Cardiac muscle cell (in vitro differentiated cells and primary cell): ENCODE measurements around the gene CDON. TPM values are rescaled to one million over a fixed set of nuclear protein-coding genes. Genes with fewer than 3 reads are reported as not detected.

Experiments used
- DNase-seq, 2 donors: peaks; one replicate each; pipeline versions ENCODE4 v3.0.0 to v3.0.0-alpha.2; 2010 to 2017; ENCODE audit warnings: low read depth in 1 of 2, low spot score in 1 of 2
- H3K27ac ChIP-seq: fragments of 200-600 bp; sonication (generic); 2 replicates; pipeline ENCODE4 v1.5.1; 2016
- H3K27me3 ChIP-seq: fragments of 200-600 bp; sonication (generic); 2 replicates; pipeline ENCODE4 v1.6.0; 2016; ENCODE audit warnings: control low read depth
- H3K36me3 ChIP-seq: fragments of 200-600 bp; sonication (generic); 2 replicates; pipeline ENCODE4 v1.5.1; 2016; ENCODE audit warnings: control low read depth
- H3K4me1 ChIP-seq: fragments of 200-600 bp; sonication (generic); 2 replicates; pipeline ENCODE4 v1.8.1; 2017; ENCODE audit warnings: low read depth, mild to moderate bottlenecking, mixed run types
- H3K4me3 ChIP-seq: fragments of 200-600 bp; sonication (generic); 2 replicates; pipeline ENCODE4 v1.5.1; 2016; ENCODE audit warnings: mild to moderate bottlenecking
- H3K9me3 ChIP-seq: fragments of 200-600 bp; sonication (generic); 2 replicates; pipeline ENCODE4 v1.5.1; 2017; ENCODE audit warnings: low read depth, mild to moderate bottlenecking, control low read depth
- polyA plus RNA-seq: library from polyadenylated mRNA; unstranded; fragments of >200 nt; fragmentation: Nextera tagmentation; extraction: Ambion mirVana; gene quantifications from 2 replicates; pipeline ENCODE4 v1.2.1, GENCODE V29; 2016
- total RNA-seq: library from RNA; depleted of rRNA; stranded (reverse); fragments of >200 nt; gene quantifications from 2 replicates; pipeline ENCODE4 v1.2.3, GENCODE V29; 2016
- TF ChIP-seq, protein P1 (sequence below): IDR thresholded peaks from 2 replicates; pipeline ENCODE4 v1.5.1; 2012; ENCODE audit warnings: low read depth, mild to moderate bottlenecking, low read length

Gene CDON
- total and polyA plus RNA-seq, 2 experiments from 2014 or later = 5.7 to 17.3 TPM

DNA sequence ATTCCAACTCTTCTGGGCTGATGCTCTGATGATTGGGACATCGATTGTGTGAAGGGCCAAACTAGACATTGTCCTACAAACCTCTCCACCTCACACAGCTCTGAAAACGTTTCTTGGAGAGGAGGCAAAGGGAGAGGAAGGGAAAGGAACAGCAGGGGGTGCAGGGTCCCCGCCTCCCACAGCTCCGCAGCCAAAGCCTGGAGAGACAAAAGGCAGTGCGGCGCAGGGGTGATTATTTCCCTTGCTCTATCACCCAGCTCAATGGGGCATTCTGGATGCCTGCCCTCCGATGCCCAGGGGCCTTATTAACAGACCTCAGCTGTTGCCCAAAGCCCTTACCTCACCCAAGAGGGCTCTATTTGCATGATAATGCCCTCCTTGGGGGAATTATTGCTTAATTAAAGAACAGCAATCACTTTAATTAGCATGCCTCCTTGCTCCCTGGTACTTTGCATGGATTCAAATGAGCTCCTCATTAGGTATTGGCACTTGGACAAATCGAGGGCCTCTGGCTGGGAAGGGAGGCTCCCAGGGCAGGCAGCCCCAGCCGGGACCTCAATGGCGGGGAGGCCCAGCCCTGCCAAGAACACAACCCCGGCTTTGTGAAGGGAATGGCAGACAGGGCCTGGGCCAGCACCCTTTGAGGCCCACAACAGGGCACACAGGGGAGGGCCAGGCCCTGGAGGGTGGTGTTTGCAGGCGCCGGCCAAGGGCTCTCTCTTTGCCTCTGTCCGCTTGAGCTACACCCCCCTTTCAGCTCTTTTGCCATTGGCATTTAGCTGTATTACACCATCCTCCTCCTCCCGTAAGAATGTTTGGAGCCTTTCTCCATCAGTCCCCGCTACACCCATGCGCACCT, 19.8 kb upstream of the CDON start:
- H3K4me1 ChIP-seq = peaks cover 25% of the 10 kb centered on the region

DNA sequence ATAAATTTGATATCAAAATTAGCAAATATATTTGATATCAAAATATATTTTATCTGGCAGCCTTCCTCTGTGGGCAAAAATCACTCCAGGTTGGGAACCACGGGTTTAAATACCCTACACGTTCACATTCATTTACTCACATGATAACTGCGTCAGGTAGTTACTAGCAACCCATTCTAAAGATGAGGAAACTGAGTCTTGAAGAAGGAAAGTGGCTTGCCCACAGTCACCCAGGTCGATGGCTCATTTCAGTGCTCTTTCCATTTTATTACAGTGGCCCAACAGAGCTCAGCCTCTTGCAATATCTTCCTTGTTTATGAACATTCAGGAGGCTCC, 19.2 kb upstream of the CDON start:
- H3K36me3 ChIP-seq = no peaks in the 10 kb centered on the region
- no peak overlapping the region for H3K4me3 ChIP-seq
- no peak for DNase-seq
- no peak overlapping the region for H3K27ac ChIP-seq
- TF ChIP-seq, protein P1, sequence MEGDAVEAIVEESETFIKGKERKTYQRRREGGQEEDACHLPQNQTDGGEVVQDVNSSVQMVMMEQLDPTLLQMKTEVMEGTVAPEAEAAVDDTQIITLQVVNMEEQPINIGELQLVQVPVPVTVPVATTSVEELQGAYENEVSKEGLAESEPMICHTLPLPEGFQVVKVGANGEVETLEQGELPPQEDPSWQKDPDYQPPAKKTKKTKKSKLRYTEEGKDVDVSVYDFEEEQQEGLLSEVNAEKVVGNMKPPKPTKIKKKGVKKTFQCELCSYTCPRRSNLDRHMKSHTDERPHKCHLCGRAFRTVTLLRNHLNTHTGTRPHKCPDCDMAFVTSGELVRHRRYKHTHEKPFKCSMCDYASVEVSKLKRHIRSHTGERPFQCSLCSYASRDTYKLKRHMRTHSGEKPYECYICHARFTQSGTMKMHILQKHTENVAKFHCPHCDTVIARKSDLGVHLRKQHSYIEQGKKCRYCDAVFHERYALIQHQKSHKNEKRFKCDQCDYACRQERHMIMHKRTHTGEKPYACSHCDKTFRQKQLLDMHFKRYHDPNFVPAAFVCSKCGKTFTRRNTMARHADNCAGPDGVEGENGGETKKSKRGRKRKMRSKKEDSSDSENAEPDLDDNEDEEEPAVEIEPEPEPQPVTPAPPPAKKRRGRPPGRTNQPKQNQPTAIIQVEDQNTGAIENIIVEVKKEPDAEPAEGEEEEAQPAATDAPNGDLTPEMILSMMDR = no peak
- no peaks in the 10 kb centered on the region for H3K27me3 ChIP-seq
- H3K9me3 ChIP-seq = no peaks in the 10 kb centered on the region
- peaks cover 25% of the 10 kb centered on the region for H3K4me1 ChIP-seq

More for the DNA sequence above, 19.8 kb upstream of the CDON start:
- Histone ChIP-seq H3K27me3 (no peaks in the 10 kb centered on the region), H3K36me3 (no peaks in the 10 kb centered on the region), H3K9me3 (no peaks in the 10 kb centered on the region), H3K4me3 (no peak overlapping the region), H3K27ac (no peak overlapping the region)
- TF ChIP-seq, protein P1 = no peak
- no peak for DNase-seq

DNA sequence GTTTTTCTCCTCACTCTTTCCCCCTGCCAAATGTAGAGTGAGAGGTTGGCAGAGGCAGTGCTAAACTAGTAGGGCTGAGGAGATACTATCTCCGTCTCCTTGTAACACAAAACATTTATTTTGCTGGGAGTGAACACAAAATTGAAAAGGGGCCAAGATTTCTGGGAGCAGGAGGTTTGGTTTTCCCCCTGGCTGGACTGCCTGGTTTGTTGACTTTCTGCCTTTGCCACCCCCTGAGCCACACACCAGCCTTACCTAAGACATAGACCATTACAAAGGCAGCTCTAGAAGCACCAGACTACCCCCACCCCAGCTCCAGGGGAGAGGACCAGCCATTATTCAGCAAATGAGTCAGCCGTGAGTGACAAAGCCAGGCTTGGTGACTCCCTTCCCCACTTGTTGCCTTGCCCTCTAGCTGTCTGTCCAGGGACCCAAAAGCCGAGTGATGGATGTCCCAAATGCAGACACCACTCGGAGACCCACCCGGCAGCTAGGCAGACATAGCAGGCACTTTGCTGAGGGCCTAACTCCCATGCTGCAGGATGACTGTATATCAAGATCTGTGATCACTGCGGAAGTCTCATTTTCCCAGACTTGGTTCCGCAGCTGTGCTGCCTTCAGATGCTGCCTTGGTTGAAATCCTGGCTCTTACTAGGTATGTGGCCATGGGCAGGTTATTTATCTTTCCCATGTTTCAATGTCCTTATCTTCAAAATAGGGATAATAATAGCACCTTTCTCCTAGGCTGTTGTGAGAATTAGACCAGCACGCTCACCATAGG, 17.7 kb upstream of the CDON start:
- peak overlapping the region; percentile 41 for H3K27ac ChIP-seq
- no peaks in the 10 kb centered on the region for H3K27me3 ChIP-seq
- H3K4me3 ChIP-seq = no peak overlapping the region
- no peaks in the 10 kb centered on the region for H3K36me3 ChIP-seq
- DNase-seq = peak in 1 of 2 donors; percentile 30
- peaks cover 25% of the 10 kb centered on the region for H3K4me1 ChIP-seq
- TF ChIP-seq, protein P1 = no peak
- no peaks in the 10 kb centered on the region for H3K9me3 ChIP-seq

DNA sequence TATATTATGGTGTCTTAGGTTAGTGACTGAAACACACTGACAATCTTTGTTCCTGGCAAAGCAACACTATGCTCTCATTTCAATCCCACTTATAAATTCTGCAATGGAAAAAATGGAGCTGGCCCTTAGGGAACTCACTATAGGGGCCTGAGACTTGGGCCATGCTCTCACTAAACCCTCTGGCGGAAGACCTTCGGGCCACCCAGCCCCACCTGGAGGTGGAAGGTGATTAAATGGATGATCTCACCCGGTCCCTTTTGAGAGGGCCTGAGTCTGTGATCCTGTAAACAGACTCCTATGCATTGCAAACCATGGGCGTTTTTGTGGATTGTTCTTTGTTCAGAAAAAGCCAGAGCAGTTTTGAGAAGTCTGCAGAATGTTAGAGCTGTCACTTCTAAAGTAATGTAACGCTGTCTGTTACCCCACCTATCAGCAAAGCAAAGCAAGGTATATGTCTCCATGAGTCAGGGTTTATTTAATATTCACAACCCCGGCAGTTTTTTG, 17.0 kb upstream of the CDON start:
- Histone ChIP-seq H3K27me3 (no peaks in the 10 kb centered on the region), H3K27ac (peak overlapping the region; percentile 41), H3K4me3 (no peak overlapping the region), H3K36me3 (no peaks in the 10 kb centered on the region), H3K4me1 (peaks cover 25% of the 10 kb centered on the region), H3K9me3 (no peaks in the 10 kb centered on the region)
- DNase-seq = no peak
- TF ChIP-seq, protein P1 = no peak

DNA sequence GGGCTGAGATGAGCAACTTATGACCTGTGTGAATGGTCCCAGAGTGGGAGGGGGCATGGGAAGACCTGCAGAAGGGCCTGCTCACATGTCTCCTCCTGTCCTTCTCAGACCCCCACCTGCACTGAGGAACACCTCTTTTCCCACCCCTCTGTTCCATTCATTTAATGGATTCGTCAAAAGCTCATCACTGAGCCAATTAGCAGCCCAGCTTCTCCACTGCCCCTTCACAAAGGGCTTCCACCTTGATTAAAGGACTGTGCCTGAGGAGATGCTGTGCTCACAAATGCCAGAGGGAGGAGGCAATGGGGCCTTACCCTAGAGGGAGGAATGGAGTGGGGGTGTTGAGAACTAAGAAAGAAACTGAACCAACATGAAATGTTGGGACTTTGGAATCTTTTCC, 14.0 kb upstream of the CDON start:
- Histone ChIP-seq H3K27ac (no peak overlapping the region), H3K4me1 (peaks cover 19% of the 10 kb centered on the region), H3K36me3 (no peaks in the 10 kb centered on the region), H3K4me3 (no peak overlapping the region), H3K27me3 (no peaks in the 10 kb centered on the region), H3K9me3 (no peaks in the 10 kb centered on the region)
- TF ChIP-seq, protein P1 = no peak
- no peak for DNase-seq
